HG03196 (cell line): ENCODE data around the gene FAM163A.

Experiments used
- ATAC-seq: cut with Tn5 transposase; IDR thresholded peaks from one replicate; pipeline ENCODE4 v1.9.1; 2021; ENCODE audit not compliant: unreplicated experiment

Gene FAM163A

GRCh38 chr1:179750630-179751029, 7.5 kb downstream of the FAM163A start:
- ATAC-seq, result no peak

- no peak for ATAC-seq
These were observed 10.0 kb downstream of the FAM163A start for GRCh38 chr1:179753061-179753460.

GRCh38 chr1:179754041-179754624, 11.0 kb downstream of the FAM163A start:
- ATAC-seq, result no peak

GRCh38 chr1:179757933-179758332, 14.8 kb downstream of the FAM163A start:
- ATAC-seq, result no peak

GRCh38 chr1:179760521-179760920, 17.4 kb downstream of the FAM163A start:
- no peak for ATAC-seq

- no peak for ATAC-seq
These were observed 18.2 kb downstream of the FAM163A start for GRCh38 chr1:179761296-179761695.

GRCh38 chr1:179761846-179762640, 19.0 kb downstream of the FAM163A start:
- no peak for ATAC-seq

- no peak for ATAC-seq
These were observed 24.1 kb downstream of the FAM163A start for GRCh38 chr1:179767177-179767581.

- no peak for ATAC-seq
These were observed 24.9 kb downstream of the FAM163A start for GRCh38 chr1:179767996-179768395.

- no peak for ATAC-seq
These were observed 27.9 kb downstream of the FAM163A start for GRCh38 chr1:179770887-179771502.

GRCh38 chr1:179773264-179773663, 30.2 kb downstream of the FAM163A start:
- ATAC-seq, result no peak

GRCh38 chr1:179774000-179774399, 30.9 kb downstream of the FAM163A start:
- ATAC-seq, result no peak

- ATAC-seq, result no peak
These were observed 31.5 kb downstream of the FAM163A start for GRCh38 chr1:179774566-179774965.

GRCh38 chr1:179775009-179775408, 31.9 kb downstream of the FAM163A start:
- ATAC-seq, result no peak

- no peak for ATAC-seq
These were observed 33.7 kb downstream of the FAM163A start for GRCh38 chr1:179776831-179777230.

GRCh38 chr1:179777731-179778130, 34.6 kb downstream of the FAM163A start:
- ATAC-seq, result no peak

GRCh38 chr1:179779645-179780272, 36.7 kb downstream of the FAM163A start:
- no peak for ATAC-seq

- no peak for ATAC-seq
These were observed 38.9 kb downstream of the FAM163A start for GRCh38 chr1:179781962-179782361.

GRCh38 chr1:179785031-179785431, 41.9 kb downstream of the FAM163A start:
- no peak for ATAC-seq

GRCh38 chr1:179785728-179786127, 42.6 kb downstream of the FAM163A start:
- no peak for ATAC-seq

- no peak for ATAC-seq
These were observed 44.0 kb downstream of the FAM163A start for GRCh38 chr1:179786815-179787685.
